ENCODE data around the gene ADAM10.

ADAM10 gene

DNA sequence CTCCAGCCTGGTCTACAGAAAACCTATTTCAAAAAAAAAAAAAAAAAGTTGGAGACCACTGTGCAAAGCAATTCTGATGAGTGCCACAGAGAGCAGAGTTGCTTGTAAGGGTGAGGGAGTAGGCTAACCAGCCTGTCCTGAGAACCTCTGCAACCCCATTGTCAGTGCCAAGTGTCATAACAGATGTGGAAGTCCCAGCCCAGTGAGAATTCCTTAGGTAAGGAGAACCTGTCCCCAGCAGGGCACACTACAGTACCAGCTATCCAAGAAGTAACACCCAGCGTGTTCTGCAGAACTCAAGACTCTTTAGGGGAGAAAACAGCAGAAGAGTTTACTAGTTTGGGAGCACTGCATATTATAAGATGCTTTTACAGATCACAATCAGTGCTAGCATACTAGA, 161.4 kb downstream of the ADAM10 start:
- no peak overlapping the region for H3K4me3 ChIP-seq (ENCODE audit: control insufficient read depth, low read depth, low read length)
- DNase-seq (ENCODE audit: low read depth) = no peak
- TF ChIP-seq, protein P1, sequence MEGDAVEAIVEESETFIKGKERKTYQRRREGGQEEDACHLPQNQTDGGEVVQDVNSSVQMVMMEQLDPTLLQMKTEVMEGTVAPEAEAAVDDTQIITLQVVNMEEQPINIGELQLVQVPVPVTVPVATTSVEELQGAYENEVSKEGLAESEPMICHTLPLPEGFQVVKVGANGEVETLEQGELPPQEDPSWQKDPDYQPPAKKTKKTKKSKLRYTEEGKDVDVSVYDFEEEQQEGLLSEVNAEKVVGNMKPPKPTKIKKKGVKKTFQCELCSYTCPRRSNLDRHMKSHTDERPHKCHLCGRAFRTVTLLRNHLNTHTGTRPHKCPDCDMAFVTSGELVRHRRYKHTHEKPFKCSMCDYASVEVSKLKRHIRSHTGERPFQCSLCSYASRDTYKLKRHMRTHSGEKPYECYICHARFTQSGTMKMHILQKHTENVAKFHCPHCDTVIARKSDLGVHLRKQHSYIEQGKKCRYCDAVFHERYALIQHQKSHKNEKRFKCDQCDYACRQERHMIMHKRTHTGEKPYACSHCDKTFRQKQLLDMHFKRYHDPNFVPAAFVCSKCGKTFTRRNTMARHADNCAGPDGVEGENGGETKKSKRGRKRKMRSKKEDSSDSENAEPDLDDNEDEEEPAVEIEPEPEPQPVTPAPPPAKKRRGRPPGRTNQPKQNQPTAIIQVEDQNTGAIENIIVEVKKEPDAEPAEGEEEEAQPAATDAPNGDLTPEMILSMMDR (IDR thresholded peaks at IDR 0.05; ENCODE audit: control insufficient read depth, insufficient read depth, low read depth, low read length, missing control alignments) = no peak

DNA sequence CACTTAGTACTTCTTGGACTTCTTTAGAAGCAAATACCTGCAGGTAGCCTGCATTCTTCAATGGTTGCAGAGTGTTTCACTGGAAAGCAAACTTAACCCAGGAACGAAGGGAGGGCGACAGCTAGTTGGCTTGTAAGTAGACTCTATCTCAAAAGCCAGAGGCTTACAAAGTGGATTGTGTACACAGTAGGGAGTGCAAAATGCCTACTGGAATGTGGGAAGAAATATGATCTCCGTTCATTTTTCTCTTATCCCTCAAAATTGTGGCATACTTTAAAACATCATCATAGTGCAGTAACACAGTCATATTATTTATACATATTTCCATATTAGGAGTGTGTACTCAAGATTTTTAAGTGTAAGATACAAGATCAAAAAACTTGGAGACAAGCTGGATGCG, 162.0 kb downstream of the ADAM10 start:
- no peak for DNase-seq (ENCODE audit: low read depth)
- H3K4me3 ChIP-seq (ENCODE audit: control insufficient read depth, low read depth, low read length) = no peak overlapping the region
- TF ChIP-seq, protein P1 (IDR thresholded peaks at IDR 0.05; ENCODE audit: control insufficient read depth, insufficient read depth, low read depth, low read length, missing control alignments) = no peak

DNA sequence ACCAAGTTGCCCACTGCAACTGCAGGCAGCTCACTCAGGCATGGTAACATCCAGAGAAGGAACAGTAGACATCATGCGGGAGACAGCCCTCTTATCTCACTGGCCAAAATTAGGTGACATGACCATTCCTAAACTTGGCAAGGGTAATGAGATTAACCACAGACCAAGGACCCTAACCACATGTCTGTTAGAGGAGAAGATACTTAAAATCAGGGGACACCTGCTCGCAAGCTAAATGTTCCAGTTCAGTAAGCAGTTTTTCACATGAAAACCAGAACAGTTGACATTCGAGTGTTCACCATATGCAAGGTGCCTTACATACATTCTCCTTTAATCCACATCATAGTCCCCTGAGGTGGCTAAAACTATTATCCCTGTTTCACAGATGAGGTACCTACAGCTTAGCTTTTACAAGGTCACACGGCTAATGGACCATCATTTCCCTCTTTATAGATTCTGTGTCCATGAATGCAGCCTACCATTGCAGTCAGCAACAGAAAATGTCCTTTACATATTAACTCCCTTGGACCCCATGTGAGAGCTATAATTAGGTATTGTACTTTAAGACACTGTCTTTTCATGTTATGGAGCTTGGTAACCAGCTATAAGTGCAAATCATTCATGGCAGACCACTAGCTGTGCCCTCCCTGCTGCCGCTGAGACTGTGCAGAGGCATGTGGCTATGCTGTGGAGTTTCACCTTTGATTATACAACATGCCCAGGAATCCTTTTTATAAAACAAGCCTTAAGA, 163.6 kb downstream of the ADAM10 start:
- H3K4me3 ChIP-seq (ENCODE audit: control insufficient read depth, low read depth, low read length) = no peak overlapping the region
- no peak for DNase-seq (ENCODE audit: low read depth)
- TF ChIP-seq, protein P1 (IDR thresholded peaks at IDR 0.05; ENCODE audit: control insufficient read depth, insufficient read depth, low read depth, low read length, missing control alignments) = no peak

DNA sequence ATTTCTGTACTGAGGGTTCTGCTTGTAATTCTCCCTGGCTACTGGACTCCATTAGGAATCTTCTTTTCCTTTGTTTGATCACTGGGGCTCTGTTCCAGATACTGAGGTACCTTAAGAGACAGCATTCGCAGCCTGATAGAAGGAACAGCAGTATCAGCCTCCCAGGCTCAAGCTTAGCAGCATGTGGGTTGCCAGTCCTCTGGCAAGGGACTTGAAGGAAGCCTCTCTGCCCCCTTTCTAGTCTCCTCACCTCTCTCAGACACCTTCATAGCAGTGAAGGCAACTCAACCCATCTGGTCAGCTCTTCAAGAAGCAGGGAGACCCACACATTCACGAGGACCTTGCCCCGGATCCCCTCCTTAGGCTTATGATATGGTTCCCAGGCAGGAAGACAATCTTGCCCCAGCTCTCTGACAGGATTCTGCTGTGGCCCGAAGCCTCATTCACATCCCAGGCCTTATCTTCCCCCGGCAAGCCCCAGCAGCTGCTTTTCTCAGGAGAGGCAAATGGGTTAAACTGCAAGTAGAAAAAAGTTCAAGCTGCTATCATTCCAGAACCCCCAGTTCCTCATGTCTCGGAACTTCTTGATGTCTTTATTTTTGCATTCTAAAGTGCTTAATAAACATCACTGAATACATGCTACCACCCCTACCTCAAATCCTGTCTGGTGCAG, 164.6 kb downstream of the ADAM10 start:
- H3K4me3 ChIP-seq (ENCODE audit: control insufficient read depth, low read depth, low read length) = no peak overlapping the region
- TF ChIP-seq, protein P1 (IDR thresholded peaks at IDR 0.05; ENCODE audit: control insufficient read depth, insufficient read depth, low read depth, low read length, missing control alignments) = no peak
- DNase-seq (ENCODE audit: low read depth) = no peak

DNA sequence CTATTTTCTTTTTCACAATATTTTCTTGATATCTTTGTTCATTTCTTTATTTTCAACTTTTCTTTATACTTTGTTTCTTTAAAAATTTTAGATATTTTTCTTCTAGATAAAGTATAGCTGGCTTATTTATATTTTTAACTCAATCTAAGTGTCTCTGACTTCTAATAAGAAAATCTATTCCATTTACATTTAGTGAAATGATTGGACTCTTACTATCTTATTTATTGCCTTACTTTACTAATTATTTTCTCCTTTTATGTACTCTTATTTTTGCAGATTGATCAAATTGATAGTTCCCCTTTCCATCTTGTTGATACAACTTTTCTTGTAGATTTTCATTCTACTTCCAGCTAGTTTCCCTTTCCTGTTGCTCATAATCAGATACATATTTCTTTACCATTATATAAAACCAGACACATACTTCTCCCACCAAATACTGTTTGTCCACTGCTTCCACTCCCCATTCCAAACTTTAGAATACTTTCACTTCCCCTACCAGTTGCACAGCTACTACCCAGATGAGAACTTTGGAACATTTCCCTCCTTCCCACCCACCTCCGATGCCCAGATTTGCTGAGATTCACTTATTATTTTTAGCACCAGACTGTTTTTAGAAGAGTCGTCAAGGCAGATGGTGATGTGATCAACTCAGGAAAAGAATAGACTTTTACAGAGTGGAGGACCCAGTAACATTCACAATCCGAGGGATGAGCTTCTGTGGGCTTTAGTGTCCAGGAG, 166.2 kb downstream of the ADAM10 start:
- no peak overlapping the region for H3K4me3 ChIP-seq (ENCODE audit: control insufficient read depth, low read depth, low read length)
- TF ChIP-seq, protein P1 (IDR thresholded peaks at IDR 0.05; ENCODE audit: control insufficient read depth, insufficient read depth, low read depth, low read length, missing control alignments) = no peak
- no peak for DNase-seq (ENCODE audit: low read depth)

DNA sequence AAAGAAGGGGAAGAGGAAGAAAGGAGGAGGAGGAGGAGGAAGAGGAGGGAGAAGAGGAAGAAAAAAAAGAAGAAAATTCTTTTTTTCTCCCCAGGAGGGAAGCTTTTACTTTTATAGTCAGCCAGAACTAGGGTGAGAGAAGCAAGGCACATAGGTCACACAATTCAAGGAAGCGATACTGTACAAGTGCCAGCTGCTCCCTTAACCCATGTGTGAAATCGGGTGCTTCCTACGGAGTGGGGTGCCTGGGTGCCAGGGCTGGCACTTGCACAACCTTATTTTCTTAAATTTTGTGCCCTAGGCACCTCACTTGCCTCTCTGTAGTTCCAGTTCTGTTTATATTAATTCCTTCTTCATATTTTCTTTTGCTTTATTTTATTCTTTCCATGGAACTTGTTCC, 167.3 kb downstream of the ADAM10 start:
- no peak for DNase-seq (ENCODE audit: low read depth)
- no peak overlapping the region for H3K4me3 ChIP-seq (ENCODE audit: control insufficient read depth, low read depth, low read length)
- TF ChIP-seq, protein P1 (IDR thresholded peaks at IDR 0.05; ENCODE audit: control insufficient read depth, insufficient read depth, low read depth, low read length, missing control alignments) = no peak
